GM19238 (cell line): ENCODE results near the gene G2E3.
"Not testable (repeated sequence)": the region's sequence is repeated elsewhere in the genome, so short reads cannot be mapped to it uniquely, and the experiment has no call there.

Experiments used
- DNase-seq: peaks from one replicate; pipeline ENCODE4 v3.0.0; 2011; ENCODE audit warnings: low spot score; ENCODE audit not compliant: insufficient read length

Gene G2E3

GRCh38 chr14:30559638-30560091 is 707 bp downstream of the G2E3 start:
- no peak for DNase-seq

GRCh38 chr14:30560581-30560980 is 1.6 kb downstream of the G2E3 start:
- no peak for DNase-seq

GRCh38 chr14:30564235-30564867 is 5.4 kb downstream of the G2E3 start:
- DNase-seq, result no peak

- no peak for DNase-seq
Measured at GRCh38 chr14:30564868-30565248, 5.9 kb downstream of the G2E3 start.

DNA sequence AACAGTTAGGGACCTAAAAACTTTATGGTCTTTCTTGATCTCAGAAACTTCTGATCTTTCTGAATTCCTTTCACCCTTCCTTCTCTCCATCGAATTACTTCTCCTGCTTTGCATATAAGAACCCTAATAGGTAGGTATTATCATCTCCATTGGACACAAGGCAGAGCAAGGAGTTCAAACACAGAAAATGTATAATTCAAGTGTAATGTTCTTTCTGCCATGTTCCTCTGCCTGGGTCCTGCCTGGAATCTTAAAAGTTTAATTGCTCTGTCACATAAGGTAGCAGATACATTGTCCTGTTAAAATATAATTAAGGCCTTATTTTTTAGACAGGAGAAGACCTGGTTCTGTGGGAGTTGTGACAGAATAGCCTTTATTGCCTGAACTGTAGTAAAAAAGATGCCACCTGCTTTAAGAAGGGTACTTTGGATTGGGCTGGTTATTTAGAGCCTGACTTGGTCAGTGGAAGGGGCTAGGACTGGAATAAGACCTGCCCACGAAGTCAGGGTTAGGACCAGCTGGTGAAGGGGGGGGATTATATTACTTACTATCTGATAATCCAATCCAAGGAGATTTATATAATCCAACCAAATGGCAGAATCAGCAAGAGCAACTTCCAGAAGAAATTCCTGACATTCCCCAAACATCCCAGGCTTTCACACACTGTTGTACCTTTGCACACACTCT is 10.4 kb downstream of the G2E3 start:
- DNase-seq, result no peak

GRCh38 chr14:30569903-30570226 is 10.9 kb downstream of the G2E3 start:
- no peak for DNase-seq

- no peak for DNase-seq
Measured at GRCh38 chr14:30572237-30572636, 13.3 kb downstream of the G2E3 start.

GRCh38 chr14:30572771-30573170 is 13.8 kb downstream of the G2E3 start:
- no peak for DNase-seq

- DNase-seq, result no peak
Measured at GRCh38 chr14:30573226-30573814, 14.4 kb downstream of the G2E3 start.

- DNase-seq, result no peak
Measured at GRCh38 chr14:30573966-30574365, 15.0 kb downstream of the G2E3 start.

DNA sequence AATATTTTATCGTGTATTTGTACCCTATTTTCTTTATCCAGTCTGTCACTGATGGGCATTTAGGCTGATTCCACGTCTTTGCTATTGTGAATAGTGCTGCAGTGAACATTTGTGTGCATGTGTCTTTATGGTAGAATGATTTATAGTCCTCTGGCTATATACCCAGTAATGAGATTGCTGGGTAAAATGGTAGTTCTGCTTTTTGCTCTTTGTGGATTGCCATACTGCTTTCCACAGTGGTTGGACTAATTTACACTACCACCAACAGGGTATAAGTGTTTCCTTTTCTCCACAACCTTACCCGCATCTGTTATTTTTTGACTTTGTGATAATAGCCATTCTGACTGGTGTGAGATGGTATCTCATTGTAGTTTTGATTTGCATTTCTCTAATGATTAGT is 15.8 kb downstream of the G2E3 start:
- not testable (repeated sequence) for DNase-seq

DNA sequence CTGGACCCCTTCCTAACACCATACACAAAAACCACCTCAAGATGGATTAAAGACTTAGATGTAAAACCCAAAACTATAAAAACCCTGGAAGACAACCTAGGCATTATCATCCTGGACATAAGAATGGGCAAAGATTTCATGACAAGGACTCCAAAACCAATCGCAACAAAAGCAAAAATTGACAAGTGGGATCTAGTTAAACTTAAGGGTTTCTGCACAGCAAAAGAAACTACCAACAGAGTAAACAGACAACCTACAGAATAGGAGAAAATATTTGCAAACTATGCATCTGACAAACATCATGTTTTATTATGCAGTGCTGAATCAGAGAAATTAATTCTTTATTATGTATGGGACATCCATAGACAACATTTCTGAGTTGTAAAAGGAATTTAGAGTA is 17.4 kb downstream of the G2E3 start:
- not testable (repeated sequence) for DNase-seq

GRCh38 chr14:30580616-30581282 is 21.8 kb downstream of the G2E3 start:
- no peak for DNase-seq

DNA sequence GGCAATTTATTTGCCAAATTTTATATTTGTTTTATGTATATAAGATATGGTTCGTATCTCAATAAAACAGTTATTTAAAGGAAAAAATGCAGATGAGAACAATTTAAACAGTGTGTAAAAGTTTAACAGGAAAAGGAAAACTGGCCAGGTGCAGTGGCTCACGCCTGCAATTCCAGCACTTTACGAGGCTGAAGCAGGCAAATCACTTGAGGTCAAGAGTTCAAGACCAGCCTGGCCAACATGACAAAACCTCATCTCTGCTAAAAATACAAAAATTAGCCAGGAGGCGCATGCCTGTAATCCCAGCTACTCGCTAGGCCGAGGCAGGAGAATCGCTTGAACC is 22.3 kb downstream of the G2E3 start:
- DNase-seq, result no peak

DNA sequence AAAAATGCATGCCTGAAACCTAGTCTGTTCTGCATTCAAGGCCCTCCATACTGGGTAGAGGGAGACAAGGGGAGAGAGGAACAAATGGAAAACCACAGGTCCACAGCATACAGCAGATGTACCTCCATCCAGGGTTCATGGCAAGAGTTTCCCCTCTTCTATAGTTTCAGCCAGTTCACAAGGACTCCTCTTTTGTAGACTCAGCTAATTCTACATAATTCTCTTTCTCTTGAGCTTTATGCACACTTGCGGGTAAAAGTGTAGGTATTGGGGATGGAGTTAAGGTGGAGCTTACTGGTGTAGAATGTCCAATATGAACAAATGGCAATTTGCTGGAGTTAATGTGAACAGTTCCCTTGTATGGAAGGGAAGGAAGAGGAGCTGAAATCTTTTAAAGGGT is 23.4 kb downstream of the G2E3 start:
- DNase-seq, result no peak

DNA sequence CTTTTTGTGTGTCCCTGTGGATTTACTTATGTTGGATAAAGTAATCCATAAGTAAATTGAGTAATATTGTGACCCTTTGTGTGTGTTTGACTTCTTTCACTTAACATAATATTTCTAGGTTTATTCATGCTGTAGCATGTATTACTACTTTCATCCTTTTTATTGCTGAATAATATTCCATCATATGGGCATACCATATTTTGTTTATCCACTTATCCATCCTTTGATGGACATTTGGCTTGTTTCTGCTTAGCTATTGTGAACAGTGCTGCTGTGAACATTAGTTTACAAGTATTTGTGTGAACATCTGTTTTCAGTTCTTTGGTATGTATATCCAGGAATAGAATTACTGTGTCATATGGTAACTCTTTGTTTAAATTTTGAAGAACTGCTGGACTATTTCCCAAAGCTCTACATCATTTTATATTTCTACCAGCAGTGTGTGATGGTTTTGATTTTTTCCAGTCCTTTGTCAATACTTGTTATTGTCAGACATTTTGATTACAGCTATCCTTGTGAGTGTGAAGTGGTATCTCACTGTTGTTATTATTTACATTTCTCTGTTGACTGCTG is 25.2 kb downstream of the G2E3 start:
- no peak for DNase-seq

DNA sequence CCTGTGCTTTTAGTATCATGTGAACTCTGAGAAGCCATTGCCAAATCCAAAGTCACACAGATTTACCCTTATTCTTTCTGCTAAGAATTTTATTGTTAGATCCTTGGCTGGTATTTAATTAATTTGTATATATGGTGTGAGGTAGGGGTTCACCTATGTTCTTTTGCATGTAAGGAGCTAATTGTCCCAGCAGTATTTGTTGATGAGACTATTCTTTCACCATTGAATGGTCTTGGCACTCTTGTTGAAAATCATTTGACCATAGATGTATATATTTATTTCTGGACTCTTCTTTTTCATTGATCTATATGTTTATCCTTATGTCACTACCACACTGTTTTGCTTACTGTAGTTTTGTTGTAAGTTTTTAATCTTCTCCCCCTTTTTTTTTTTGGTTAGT is 26.2 kb downstream of the G2E3 start:
- DNase-seq, result no peak

DNA sequence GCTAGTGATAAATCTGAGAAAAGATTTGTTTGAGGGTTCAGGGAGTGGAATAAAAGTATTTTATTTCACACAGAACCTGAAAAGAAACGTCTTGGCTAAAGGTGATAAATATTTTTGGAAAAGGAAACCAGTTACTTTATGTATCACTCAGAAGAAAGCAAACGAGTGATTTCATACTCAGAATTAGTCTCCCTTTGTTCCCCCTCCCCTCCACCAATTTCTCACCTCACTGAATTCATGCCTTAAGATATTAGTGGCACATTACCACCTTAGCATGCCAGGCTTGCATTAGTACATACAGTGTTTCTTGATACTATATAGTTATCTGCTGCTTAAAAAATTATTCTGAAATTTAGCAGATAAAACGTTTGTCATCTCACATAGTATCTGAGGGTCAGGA is 28.2 kb downstream of the G2E3 start:
- no peak for DNase-seq

DNA sequence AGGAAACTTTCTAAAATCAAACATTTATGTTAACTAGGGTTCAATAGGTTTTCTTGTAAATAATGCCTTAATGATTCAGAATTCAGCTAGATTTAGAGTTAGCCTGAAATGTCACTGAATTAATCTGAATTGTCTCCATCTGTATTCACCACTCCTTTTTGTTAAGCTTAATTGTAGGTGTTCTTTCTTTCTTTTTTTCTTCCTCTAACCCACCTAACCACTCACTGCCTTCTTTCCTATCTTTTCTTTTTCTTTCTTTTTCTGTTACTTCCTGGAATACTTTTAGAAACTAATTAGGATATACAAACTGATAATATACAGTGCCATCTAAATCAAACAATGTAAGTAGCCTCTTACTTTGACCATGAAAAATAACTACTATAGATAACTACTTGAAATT is 29.9 kb downstream of the G2E3 start:
- DNase-seq, result no peak

GRCh38 chr14:30596935-30597334 is 38.0 kb downstream of the G2E3 start:
- DNase-seq, result no peak

- DNase-seq, result no peak
Measured at GRCh38 chr14:30597504-30597903, 38.5 kb downstream of the G2E3 start.
